Heart left ventricle (tissue), 13 donors: ENCODE data around the gene ASH1L.

Experiments
- CTCF ChIP-seq, 12 donors: fragments of 200-600 bp; sonication (generic) in 4 of 12; IDR thresholded peaks; one replicate each; pipeline versions ENCODE4 v1.5.0 to v1.8.0; 2018 to 2022; ENCODE audit warnings: antibody characterized with exemption in 12 of 12, mild to moderate bottlenecking in 5 of 12
- POLR2A ChIP-seq, 2 donors: fragments of 450-650 bp; IDR thresholded peaks; one replicate each; pipeline ENCODE4 v1.6.1; 2017; ENCODE audit warnings: antibody characterized with exemption in 2 of 2, mild to moderate bottlenecking in 2 of 2, moderate library complexity in 2 of 2
- donor health status: ischemic (EF 13 %, LVEDD 7.1; RV severe dilation, severe dysfunction).
- donor health status: DM: no; HTN: yes; CAD: no.
- donor health status: DM: no; HTN: no; CAD: no.
- donor health status: ischemic (EF 25% LVEDD 6.9; RV normal size, moderate dysfunction).
- donor health status: ischemic (EF 25% LVEDD 5.7; RV mildly dilated, moderate dysfunction).
- donor health status: ischemic (EF 35%, LVEDD 5.7; RV mildly dilated, moderate dysfunction).
- donor health status: nonischemic (EF 11% LVEDD 7.7; RV severe dilation, severe dysfunction).
- donor health status: DM: yes; HTN: yes; CAD: no.
- donor health status: PGD.
- donor health status: ischemic (EF 29% LVEDD 5.4; RV normal size, mild dysfunction).
- donor health status: nonischemic (EF 23%, LVEDD 6.1; RV moderate dilation, normal function).

- TF ChIP-seq CTCF (IDR thresholded peaks at IDR 0.05) (no peak), POLR2A (IDR thresholded peaks at IDR 0.05) (no peak)
These were observed 169.6 kb downstream of the ASH1L start for GRCh38 chr1:155392898-155393411.
